Tibial nerve (tissue), 3 donors: ENCODE data around the gene BMERB1.

Experiments
- CTCF ChIP-seq, 5 experiments: fragments of 200-600 bp in 3 of 5; fragments of 450-650 bp in 2 of 5; sonication (generic) in 3 of 5; IDR thresholded peaks; one replicate each; pipeline ENCODE4 v1.5.1; 2016 to 2019; ENCODE audit warnings: antibody characterized with exemption in 5 of 5, mild to moderate bottlenecking in 3 of 5, moderate library complexity in 2 of 5
- POLR2A ChIP-seq, 2 donors: fragments of 450-650 bp; IDR thresholded peaks; one replicate each; pipeline ENCODE4 v1.6.1; 2017; ENCODE audit warnings: antibody characterized with exemption in 2 of 2, mild to moderate bottlenecking in 2 of 2, moderate library complexity in 2 of 2

GRCh38 chr16:15513156-15513555, 78.8 kb downstream of the BMERB1 start:
- no peak for TF ChIP-seq POLR2A (IDR thresholded peaks at IDR 0.05)
- no peak for TF ChIP-seq CTCF (IDR thresholded peaks at IDR 0.05)
